ENCODE results near the gene OR52M1. TPM values are rescaled to one million over a fixed set of nuclear protein-coding genes. Genes with fewer than 3 reads are reported as not detected.
"Not testable (repeated sequence)": the region's sequence is repeated elsewhere in the genome, so short reads cannot be mapped to it uniquely, and the experiment has no call there.

The OR52M1 gene
- total RNA-seq, 1 experiment from 2014 or later: not detected

DNA sequence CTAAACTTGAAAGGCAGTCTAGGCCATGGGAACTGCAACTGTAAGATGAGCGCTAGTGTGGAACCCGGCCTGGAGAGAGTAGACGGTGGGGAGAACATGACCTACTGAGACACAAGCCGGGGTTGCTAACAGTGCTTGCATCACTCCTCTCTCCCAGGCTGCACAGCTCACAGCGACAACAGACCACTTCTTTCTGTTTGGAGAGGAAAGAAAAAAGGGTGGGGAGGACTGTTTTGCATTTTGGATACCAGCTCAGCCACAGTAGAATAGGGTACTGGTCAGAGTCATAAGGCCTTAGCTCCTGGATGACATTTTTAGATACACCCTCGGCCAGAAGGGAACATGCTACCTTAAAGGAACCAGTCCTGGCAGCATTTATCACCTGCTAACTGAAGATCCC is 22.2 kb upstream of the OR52M1 start:
- no peaks in the 10 kb centered on the region for H3K79me2 ChIP-seq (ENCODE audit: low read length)
- no peaks in the 10 kb centered on the region for H3K9me3 ChIP-seq (ENCODE audit: low read length)
- CTCF ChIA-PET: no interaction called here

DNA sequence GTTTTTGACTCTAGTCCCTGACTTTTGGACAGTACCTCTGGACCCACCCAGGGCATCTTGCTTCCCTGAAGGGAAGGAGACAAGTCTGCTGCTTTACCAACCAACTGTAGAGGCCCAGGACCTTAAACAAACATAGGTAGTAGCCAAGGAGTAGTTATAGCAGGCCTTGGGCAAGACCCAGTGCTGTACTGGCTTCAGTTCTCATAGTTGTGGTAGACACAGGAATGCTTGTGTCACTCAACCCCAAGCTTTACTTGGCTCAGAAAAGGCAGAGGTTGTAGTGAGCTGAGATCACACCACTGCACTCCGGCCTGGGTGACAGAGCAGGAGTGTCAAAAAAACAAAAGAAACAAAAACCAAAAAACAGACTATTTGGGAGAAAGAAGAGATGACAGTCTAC is 21.3 kb upstream of the OR52M1 start:
- no peaks in the 10 kb centered on the region for H3K9me3 ChIP-seq (ENCODE audit: low read length)
- H3F3A ChIP-seq (ENCODE audit: low read length, unreplicated experiment): no peaks in the 10 kb centered on the region
- TF ChIP-seq, protein P1, sequence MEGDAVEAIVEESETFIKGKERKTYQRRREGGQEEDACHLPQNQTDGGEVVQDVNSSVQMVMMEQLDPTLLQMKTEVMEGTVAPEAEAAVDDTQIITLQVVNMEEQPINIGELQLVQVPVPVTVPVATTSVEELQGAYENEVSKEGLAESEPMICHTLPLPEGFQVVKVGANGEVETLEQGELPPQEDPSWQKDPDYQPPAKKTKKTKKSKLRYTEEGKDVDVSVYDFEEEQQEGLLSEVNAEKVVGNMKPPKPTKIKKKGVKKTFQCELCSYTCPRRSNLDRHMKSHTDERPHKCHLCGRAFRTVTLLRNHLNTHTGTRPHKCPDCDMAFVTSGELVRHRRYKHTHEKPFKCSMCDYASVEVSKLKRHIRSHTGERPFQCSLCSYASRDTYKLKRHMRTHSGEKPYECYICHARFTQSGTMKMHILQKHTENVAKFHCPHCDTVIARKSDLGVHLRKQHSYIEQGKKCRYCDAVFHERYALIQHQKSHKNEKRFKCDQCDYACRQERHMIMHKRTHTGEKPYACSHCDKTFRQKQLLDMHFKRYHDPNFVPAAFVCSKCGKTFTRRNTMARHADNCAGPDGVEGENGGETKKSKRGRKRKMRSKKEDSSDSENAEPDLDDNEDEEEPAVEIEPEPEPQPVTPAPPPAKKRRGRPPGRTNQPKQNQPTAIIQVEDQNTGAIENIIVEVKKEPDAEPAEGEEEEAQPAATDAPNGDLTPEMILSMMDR (conservative IDR thresholded peaks at IDR 0.05; ENCODE audit: low read depth, low read length): no peak
- TF ChIP-seq EZH2 (IDR thresholded peaks at IDR 0.05; ENCODE audit: low read length, unreplicated experiment) (no peak), EZH2phosphoT487 (IDR thresholded peaks at IDR 0.05; ENCODE audit: borderline replicate concordance, low read length) (no peak)
- H3K4me2 ChIP-seq (ENCODE audit: low read length): no peak overlapping the region
- H2AFZ ChIP-seq (ENCODE audit: low read length): no peak overlapping the region
- H3K4me1 ChIP-seq (ENCODE audit: insufficient read depth, low read length): no peaks in the 10 kb centered on the region
- no peak for DNase-seq
- no peaks in the 10 kb centered on the region for H3K79me2 ChIP-seq (ENCODE audit: low read length)
- no peaks in the 10 kb centered on the region for H3K36me3 ChIP-seq (ENCODE audit: low read depth, low read length)
- no peaks in the 10 kb centered on the region for H3K9me2 ChIP-seq (replicated peaks; ENCODE audit: low read length)
- ChIA-PET CTCF (no interaction called here), POLR2A (ENCODE audit: unreplicated experiment) (no interaction called here)
- H3K27me3 ChIP-seq (ENCODE audit: low read length): peaks cover 10% of the 10 kb centered on the region
- H4K20me1 ChIP-seq (ENCODE audit: low read length): no peaks in the 10 kb centered on the region
- no peak overlapping the region for H3K4me3 ChIP-seq (ENCODE audit: low read length)
- intact Hi-C loops (cut with micrococcal nuclease): no loop called here
- no peak for ATAC-seq
- BruUV-seq (replicated peaks): no TSS peak
- no peak overlapping the region for H3K9ac ChIP-seq (ENCODE audit: low read length)
- no peak overlapping the region for H3K27ac ChIP-seq (ENCODE audit: low read length)

More for the DNA sequence above, 22.2 kb upstream of the OR52M1 start:
- no peaks in the 10 kb centered on the region for H3F3A ChIP-seq (ENCODE audit: low read length, unreplicated experiment)
- H3K4me1 ChIP-seq (ENCODE audit: insufficient read depth, low read length): no peaks in the 10 kb centered on the region
- peaks cover 16% of the 10 kb centered on the region for H3K27me3 ChIP-seq (ENCODE audit: low read length)
- no peak overlapping the region for H2AFZ ChIP-seq (ENCODE audit: low read length)
- no peaks in the 10 kb centered on the region for H4K20me1 ChIP-seq (ENCODE audit: low read length)
- H3K9ac ChIP-seq (ENCODE audit: low read length): no peak overlapping the region
- H3K9me2 ChIP-seq (replicated peaks; ENCODE audit: low read length): no peaks in the 10 kb centered on the region
- no peak for DNase-seq
- H3K4me3 ChIP-seq (ENCODE audit: low read length): no peak overlapping the region
- intact Hi-C loops (cut with micrococcal nuclease): no loop called here
- POLR2A ChIA-PET (ENCODE audit: unreplicated experiment): no interaction called here
- no TSS peak for BruUV-seq (replicated peaks)
- H3K27ac ChIP-seq (ENCODE audit: low read length): no peak overlapping the region
- H3K4me2 ChIP-seq (ENCODE audit: low read length): no peak overlapping the region
- no peak for ATAC-seq
- TF ChIP-seq, protein P1 (conservative IDR thresholded peaks at IDR 0.05; ENCODE audit: low read depth, low read length): no peak
- TF ChIP-seq EZH2phosphoT487 (IDR thresholded peaks at IDR 0.05; ENCODE audit: borderline replicate concordance, low read length): no peak
- TF ChIP-seq EZH2 (IDR thresholded peaks at IDR 0.05; ENCODE audit: low read length, unreplicated experiment): no peak
- H3K36me3 ChIP-seq (ENCODE audit: low read depth, low read length): no peaks in the 10 kb centered on the region

DNA sequence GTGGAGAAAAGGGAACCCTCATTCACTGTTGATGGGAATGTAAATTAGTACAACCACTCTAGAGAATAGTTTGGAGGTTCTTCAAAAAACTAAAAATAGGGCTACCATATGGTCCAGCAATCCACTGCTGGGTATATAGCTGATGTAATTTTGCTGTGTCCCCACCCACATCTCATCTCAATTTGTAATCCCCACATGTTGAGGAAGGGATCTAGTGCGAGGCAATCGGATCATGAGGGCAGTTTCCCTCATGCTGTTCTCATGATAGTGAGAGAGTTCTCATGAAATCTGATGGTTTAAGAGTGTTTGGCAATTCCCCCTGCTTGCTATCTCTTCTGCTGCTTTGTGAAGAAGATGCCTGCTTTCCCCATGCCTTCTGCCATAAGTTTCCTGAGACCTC is 17.1 kb upstream of the OR52M1 start:
- no peak for TF ChIP-seq EZH2phosphoT487 (IDR thresholded peaks at IDR 0.05; ENCODE audit: borderline replicate concordance, low read length)
- TF ChIP-seq, protein P1 (conservative IDR thresholded peaks at IDR 0.05; ENCODE audit: low read depth, low read length): no peak
- TF ChIP-seq EZH2 (IDR thresholded peaks at IDR 0.05; ENCODE audit: low read length, unreplicated experiment): no peak
- H3K36me3 ChIP-seq (ENCODE audit: low read depth, low read length): no peaks in the 10 kb centered on the region
- H4K20me1 ChIP-seq (ENCODE audit: low read length): no peaks in the 10 kb centered on the region
- ATAC-seq (no peak), DNase-seq (no peak)
- no TSS peak for BruUV-seq (replicated peaks)
- H3K4me3 ChIP-seq (ENCODE audit: low read length): no peak overlapping the region
- CTCF ChIA-PET: no interaction called here
- H3K27ac ChIP-seq (ENCODE audit: low read length): no peak overlapping the region
- H3K4me1 ChIP-seq (ENCODE audit: insufficient read depth, low read length): no peaks in the 10 kb centered on the region
- no peaks in the 10 kb centered on the region for H3K9me2 ChIP-seq (replicated peaks; ENCODE audit: low read length)
- H3K9me3 ChIP-seq (ENCODE audit: low read length): no peaks in the 10 kb centered on the region
- no peaks in the 10 kb centered on the region for H3F3A ChIP-seq (ENCODE audit: low read length, unreplicated experiment)
- no peak overlapping the region for H3K9ac ChIP-seq (ENCODE audit: low read length)
- H3K79me2 ChIP-seq (ENCODE audit: low read length): no peaks in the 10 kb centered on the region
- no peak overlapping the region for H3K4me2 ChIP-seq (ENCODE audit: low read length)
- H3K27me3 ChIP-seq (ENCODE audit: low read length): 0 out of 2 replicates have a peak, but pooled peaks cover 3% of the 10 kb centered on the region
- intact Hi-C loops (cut with micrococcal nuclease): no loop called here
- no peak overlapping the region for H2AFZ ChIP-seq (ENCODE audit: low read length)
- POLR2A ChIA-PET (ENCODE audit: unreplicated experiment): no interaction called here

DNA sequence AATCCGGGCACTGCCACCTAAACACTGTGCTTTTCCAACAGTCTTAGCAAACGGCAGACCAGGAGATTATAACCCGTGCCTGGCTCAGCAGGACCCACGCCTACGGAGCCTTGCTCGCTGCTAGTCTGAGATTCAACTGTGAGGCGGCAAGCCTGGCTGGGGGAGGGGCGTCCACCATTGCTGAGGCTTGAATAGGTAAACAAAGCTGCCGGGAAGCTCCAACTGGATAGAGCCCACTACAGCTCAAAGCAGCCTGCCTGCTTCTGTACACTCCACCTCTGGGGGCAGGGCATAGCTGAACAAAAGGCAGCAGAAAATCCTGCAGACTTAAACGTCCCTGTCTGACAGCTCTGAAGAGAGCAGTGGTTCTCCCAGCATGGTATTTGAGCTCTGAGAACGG is 13.3 kb upstream of the OR52M1 start:
- POLR2A ChIA-PET (ENCODE audit: unreplicated experiment); H3K9me2 ChIP-seq (replicated peaks; ENCODE audit: low read length); H2AFZ ChIP-seq (ENCODE audit: low read length); H3K27me3 ChIP-seq (ENCODE audit: low read length); H4K20me1 ChIP-seq (ENCODE audit: low read length); BruUV-seq (replicated peaks); H3K79me2 ChIP-seq (ENCODE audit: low read length); H3K9ac ChIP-seq (ENCODE audit: low read length); intact Hi-C loops (cut with micrococcal nuclease); H3F3A ChIP-seq (ENCODE audit: low read length, unreplicated experiment); H3K36me3 ChIP-seq (ENCODE audit: low read depth, low read length); H3K4me1 ChIP-seq (ENCODE audit: insufficient read depth, low read length); H3K4me3 ChIP-seq (ENCODE audit: low read length); H3K9me3 ChIP-seq (ENCODE audit: low read length); ATAC-seq; H3K4me2 ChIP-seq (ENCODE audit: low read length); H3K27ac ChIP-seq (ENCODE audit: low read length); CTCF ChIA-PET; DNase-seq: not testable (repeated sequence)

All from PC-3 (cell line).